HepG2 (cell line): ENCODE data around the gene KCNIP4. TPM values are rescaled to one million over a fixed set of nuclear protein-coding genes. Genes with fewer than 3 reads are reported as not detected.

Source experiments
- ATAC-seq: fragments of 200-7000 bp; cut with Tn5 transposase; 3 replicates; pipeline ENCODE4 v1.9.1; 2020; ENCODE audit warnings: mild to moderate bottlenecking, moderate library complexity
- BruUV-seq: library from RNA; stranded (reverse); fragments of 400-500 nt; replicated peaks from 2 replicates; lab custom pipeline; 2021; lab: Mats Ljungman, UMichigan
- CTCF ChIA-PET: fragments of 300-600 bp; formaldehyde crosslinking; extraction: SDS; loops from one replicate; lab custom pipeline; 2021; ENCODE audit warnings: low total read pairs, inconsistent platforms, low intra/inter-chr PET ratio; lab: Yijun Ruan, JAX
- POLR2A ChIA-PET: fragments of 350-600 bp; sonication (Branson Sonifier 250); formaldehyde crosslinking; loops from one replicate; lab custom pipeline; 2020; ENCODE audit warnings: antibody characterized with exemption, inconsistent platforms; lab: Yijun Ruan, JAX
- DNase-seq: peaks from one replicate; pipeline ENCODE4 v3.0.0-alpha.2; 2015; ENCODE audit warnings: low spot score
- FAIRE-seq: peaks from 3 replicates; lab custom pipeline; 2011; peaks lifted over from hg19 to GRCh38; lab: Jason Lieb, UNC
- H2AFZ ChIP-seq: one replicate; pipeline ENCODE4 v1.6.1; 2011; ENCODE audit warnings: low read length, inconsistent platforms
- H3K27ac ChIP-seq: fragments of 300-600 bp; 3 replicates; pipeline ENCODE4 v1.8.0; 2011; ENCODE audit warnings: mixed run types, mild to moderate bottlenecking, mixed read lengths, low read length, inconsistent platforms; ENCODE audit not compliant: insufficient read depth; ENCODE audit errors: extremely low read length
- H3K27me3 ChIP-seq, 2 experiments: fragments of 200-600 bp in 1 of 2; 2 replicates in 1 of 2; 3 replicates in 1 of 2; pipeline versions ENCODE4 v1.6.0 to v1.8.0; 2011; ENCODE audit warnings: low read length in 2 of 2, mild to moderate bottlenecking in 2 of 2, moderate library complexity in 2 of 2, inconsistent platforms in 1 of 2; ENCODE audit not compliant: insufficient read depth in 2 of 2, control insufficient read depth in 1 of 2
- H3K36me3 ChIP-seq, 2 experiments: fragments of 200-600 bp in 1 of 2; replicated peaks in 1 of 2; 2 replicates in 1 of 2; 3 replicates in 1 of 2; pipeline versions ENCODE4 v1.5.1 to v1.8.0; 2011; ENCODE audit warnings: low read length in 2 of 2, inconsistent platforms in 1 of 2; ENCODE audit not compliant: insufficient read depth in 2 of 2, control insufficient read depth in 1 of 2
- H3K4me1 ChIP-seq: 2 replicates; pipeline ENCODE4 v1.5.1; 2012; ENCODE audit warnings: low read length, inconsistent platforms; ENCODE audit not compliant: insufficient read depth
- H3K4me2 ChIP-seq: 2 replicates; pipeline ENCODE4 v1.6.0; 2011; ENCODE audit warnings: low read depth, low read length, inconsistent platforms
- H3K4me3 ChIP-seq, 3 experiments: fragments of 200-600 bp in 1 of 3; sonication (generic), shearing (Covaris generic) in 1 of 3; replicated peaks in 1 of 3; 2 replicates each; pipeline ENCODE4 v1.5.1; 2011 to 2016; ENCODE audit warnings: low read length in 3 of 3, inconsistent platforms in 2 of 3, low read depth in 2 of 3, mild to moderate bottlenecking in 2 of 3, control low read depth in 1 of 3, mixed read lengths in 1 of 3; ENCODE audit not compliant: insufficient read depth in 1 of 3
- H3K79me2 ChIP-seq: one replicate; pipeline ENCODE4 v1.6.1; 2011; ENCODE audit warnings: low read length, inconsistent platforms; ENCODE audit not compliant: insufficient read depth
- H3K9ac ChIP-seq: 2 replicates; pipeline ENCODE4 v1.6.0; 2011; ENCODE audit warnings: mild to moderate bottlenecking, low read depth, low read length, inconsistent platforms; ENCODE audit not compliant: insufficient read depth
- H3K9me3 ChIP-seq: 2 replicates; pipeline ENCODE4 v1.5.1; 2012; ENCODE audit warnings: mild to moderate bottlenecking, low read length
- H4K20me1 ChIP-seq: 2 replicates; pipeline ENCODE4 v1.6.0; 2011; ENCODE audit warnings: inconsistent platforms, mild to moderate bottlenecking, low read length, moderate library complexity; ENCODE audit not compliant: insufficient read depth
- ATM ChIP-seq: fragments of 450-650 bp; IDR thresholded peaks from 2 replicates; pipeline ENCODE4 v1.7.1; 2017; ENCODE audit warnings: mild to moderate bottlenecking, borderline replicate concordance
- CAMTA2 ChIP-seq: sonication (generic); formaldehyde crosslinking; IDR thresholded peaks from 2 replicates; pipeline ENCODE4 v1.4.0; 2020; ENCODE audit warnings: mild to moderate bottlenecking, missing genetic modification reagents, borderline replicate concordance
- CCAR2 ChIP-seq: fragments of 200-400 bp; formaldehyde crosslinking; optimal IDR thresholded peaks from 2 replicates; pipeline ENCODE3; 2018; ENCODE audit warnings: low read depth, mild to moderate bottlenecking, low read length, moderate library complexity
- CREB1 ChIP-seq, 2 experiments: fragments of 450-650 bp in 1 of 2; IDR thresholded peaks; 2 replicates each; pipeline ENCODE4 v1.6.1; 2016 to 2017; ENCODE audit warnings: control low read depth in 1 of 2, mild to moderate bottlenecking in 1 of 2, missing compliant biosample characterization in 1 of 2, missing genetic modification characterization in 1 of 2
- ESRRA ChIP-seq: sonication (generic); formaldehyde crosslinking; IDR thresholded peaks from 2 replicates; pipeline ENCODE4 v1.5.1; 2020; ENCODE audit warnings: mild to moderate bottlenecking, low read depth, missing genetic modification reagents
- HNRNPK ChIP-seq: fragments of 200-400 bp; formaldehyde crosslinking; IDR thresholded peaks from 2 replicates; pipeline ENCODE4 v1.6.1; 2018; ENCODE audit warnings: low read length, low read depth, moderate library complexity, mild to moderate bottlenecking; ENCODE audit not compliant: poor library complexity, severe bottlenecking
- PRMT3 ChIP-seq: sonication (generic); formaldehyde crosslinking; IDR thresholded peaks from 2 replicates; pipeline ENCODE4 v1.8.1; 2022; ENCODE audit warnings: low read depth, mild to moderate bottlenecking, moderate library complexity, missing genetic modification reagents, borderline replicate concordance
- TSC22D2 ChIP-seq: sonication (generic); formaldehyde crosslinking; IDR thresholded peaks from 2 replicates; pipeline ENCODE4 v1.5.1; 2020; ENCODE audit warnings: missing genetic modification reagents, mild to moderate bottlenecking, borderline replicate concordance
- YY1 ChIP-seq: IDR thresholded peaks from 2 replicates; pipeline ENCODE4 v1.6.1; 2011; ENCODE audit warnings: low read length, low read depth, moderate library complexity, mild to moderate bottlenecking; ENCODE audit not compliant: insufficient read depth, insufficient replicate concordance
- ZNF207 ChIP-seq: fragments of 450-650 bp; IDR thresholded peaks from 2 replicates; pipeline ENCODE4 v1.6.1; 2016; ENCODE audit warnings: antibody characterized with exemption, borderline replicate concordance
- ZNF264 ChIP-seq: sonication (generic); formaldehyde crosslinking; IDR thresholded peaks from 2 replicates; pipeline ENCODE4 v1.4.0; 2020; ENCODE audit warnings: missing genetic modification reagents
- ZNF510 ChIP-seq: sonication (generic); formaldehyde crosslinking; IDR thresholded peaks from 2 replicates; pipeline ENCODE4 v1.4.0; 2020; ENCODE audit warnings: low read depth, mild to moderate bottlenecking, missing genetic modification reagents
- ZNF605 ChIP-seq: sonication (generic); formaldehyde crosslinking; IDR thresholded peaks from 2 replicates; pipeline ENCODE4 v1.8.0; 2022; ENCODE audit warnings: mild to moderate bottlenecking, missing genetic modification reagents
- WGBS: methylation state at CpG from one replicate; pipeline ENCODE4 v1.1.6; 2017; ENCODE audit warnings: low lambda C conversion rate; 5-methylcytosine and 5-hydroxymethylcytosine counted together
- in situ Hi-C: cut with HindIII; loops from 2 replicates; pipeline ENCODE4 v1.10.0; 2017; ENCODE audit warnings: low pct_unique_long_range_greater_than_20kb; ENCODE audit not compliant: extremely low pct_ligation_motif_present
- intact Hi-C: fragments of 100-400 bp; cut with micrococcal nuclease; formaldehyde crosslinking; loops from one replicate; pipeline ENCODE4 v1.10.0; 2022; ENCODE audit not compliant: unreplicated experiment
- polyA plus RNA-seq, 8 experiments: library from polyadenylated mRNA; depleted of rRNA in 3 of 8; stranded (reverse) in 7 of 8; unstranded in 1 of 8; fragments of >200 nt; fragmentation: Illumina TruSeq in 4 of 8; extraction: Trizol in 4 of 8; gene quantifications; 2 replicates each; pipeline versions ENCODE4 v1.2.1 to v1.2.3, GENCODE V29; 2011 to 2016; ENCODE audit warnings: low read depth in 4 of 8, missing spikeins in 1 of 8, mixed read lengths in 1 of 8; ENCODE audit not compliant: insufficient read depth in 1 of 8
- total RNA-seq, 5 experiments: library from RNA; depleted of rRNA; stranded (reverse); fragments of >200 nt; fragmentation: Illumina TruSeq; extraction: Trizol; gene quantifications; 2 replicates each; pipeline ENCODE4 v1.2.3, GENCODE V29; 2016; ENCODE audit warnings: low read depth in 1 of 5
- TF ChIP-seq, protein P1 (sequence below): sonication (generic); formaldehyde crosslinking; IDR thresholded peaks from 2 replicates; pipeline ENCODE4 v1.5.1; 2020; ENCODE audit warnings: mild to moderate bottlenecking, missing genetic modification reagents
- TF ChIP-seq, protein P2 (sequence below): IDR thresholded peaks from 2 replicates; pipeline ENCODE4 v1.6.1; 2016
- TF ChIP-seq, protein P3 (sequence below): fragments of 450-650 bp; IDR thresholded peaks from 2 replicates; pipeline ENCODE4 v1.6.1; 2017; ENCODE audit warnings: mild to moderate bottlenecking

Gene KCNIP4
- total and polyA plus RNA-seq, 2 of the 13 experiments (the other 11 are each of a cell fraction or from before 2014, with no cell fraction given), result 0.09 TPM; not detected in 1

DNA sequence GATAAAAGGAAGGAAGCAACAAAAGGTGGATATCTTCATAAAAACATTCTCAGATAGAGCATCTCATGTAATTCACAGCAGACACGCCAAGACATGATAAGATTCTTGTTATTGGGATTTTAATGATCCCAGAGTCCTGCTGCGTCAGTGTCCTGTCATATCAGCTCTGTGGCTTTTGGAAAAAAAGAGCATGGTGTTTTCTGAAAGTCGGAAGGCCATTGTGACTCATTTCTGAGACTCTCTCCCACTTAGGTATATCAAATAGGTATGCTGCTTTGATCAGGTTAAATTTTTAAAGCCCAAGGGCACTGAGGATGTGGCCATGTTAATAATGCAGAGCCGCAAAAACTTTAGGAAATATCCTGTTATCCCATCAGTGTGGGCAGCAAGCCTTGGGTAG is 481.0 kb downstream of the KCNIP4 start:
- FAIRE-seq, result no peak
- in situ Hi-C loops (no loop called here), intact Hi-C loops (no loop called here)
- no peaks in the 10 kb centered on the region for H4K20me1 ChIP-seq
- POLR2A ChIA-PET, result no interaction called here
- no peaks in the 10 kb centered on the region for H3K36me3 ChIP-seq
- no peak overlapping the region for H3K9ac ChIP-seq
- CTCF ChIA-PET, result no interaction called here
- H3K79me2 ChIP-seq, result no peaks in the 10 kb centered on the region
- no peak overlapping the region for H2AFZ ChIP-seq
- no peak for DNase-seq
- no peak overlapping the region for H3K27ac ChIP-seq
- H3K4me1 ChIP-seq, result no peaks in the 10 kb centered on the region
- H3K27me3 ChIP-seq, result no peaks in the 10 kb centered on the region; a peak in 1 of 5 replicates
- no peak for TF ChIP-seq CAMTA2
- TF ChIP-seq CREB1 (IDR thresholded peaks at IDR 0.05), result no peak
- no peak for TF ChIP-seq CREB1 (CRISPR knock-in tag; IDR thresholded peaks at IDR 0.05)
- TF ChIP-seq, protein P1, sequence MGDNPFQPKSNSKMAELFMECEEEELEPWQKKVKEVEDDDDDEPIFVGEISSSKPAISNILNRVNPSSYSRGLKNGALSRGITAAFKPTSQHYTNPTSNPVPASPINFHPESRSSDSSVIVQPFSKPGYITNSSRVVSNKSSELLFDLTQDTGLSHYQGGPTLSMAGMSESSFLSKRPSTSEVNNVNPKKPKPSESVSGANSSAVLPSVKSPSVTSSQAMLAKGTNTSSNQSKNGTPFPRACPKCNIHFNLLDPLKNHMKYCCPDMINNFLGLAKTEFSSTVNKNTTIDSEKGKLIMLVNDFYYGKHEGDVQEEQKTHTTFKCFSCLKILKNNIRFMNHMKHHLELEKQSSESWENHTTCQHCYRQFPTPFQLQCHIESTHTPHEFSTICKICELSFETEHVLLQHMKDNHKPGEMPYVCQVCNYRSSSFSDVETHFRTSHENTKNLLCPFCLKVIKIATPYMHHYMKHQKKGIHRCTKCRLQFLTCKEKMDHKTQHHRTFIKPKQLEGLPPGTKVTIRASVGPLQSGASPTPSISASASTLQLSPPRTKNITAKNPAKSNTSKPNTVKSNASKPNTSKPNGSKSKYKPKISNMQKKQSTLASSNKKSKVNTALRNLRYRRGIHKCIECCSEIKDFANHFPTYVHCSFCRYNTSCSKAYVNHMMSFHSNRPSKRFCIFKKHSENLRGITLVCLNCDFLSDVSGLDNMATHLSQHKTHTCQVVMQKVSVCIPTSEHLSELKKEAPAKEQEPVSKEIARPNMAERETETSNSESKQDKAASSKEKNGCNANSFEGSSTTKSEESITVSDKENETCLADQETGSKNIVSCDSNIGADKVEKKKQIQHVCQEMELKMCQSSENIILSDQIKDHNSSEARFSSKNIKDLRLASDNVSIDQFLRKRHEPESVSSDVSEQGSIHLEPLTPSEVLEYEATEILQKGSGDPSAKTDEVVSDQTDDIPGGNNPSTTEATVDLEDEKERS (CRISPR knock-in tag), result no peak
- TF ChIP-seq ZNF264, result no peak
- TF ChIP-seq ZNF207, result no peak
- no peak for TF ChIP-seq ESRRA (CRISPR knock-in tag)
- no peak for TF ChIP-seq HNRNPK
- TF ChIP-seq CCAR2, result no peak
- TF ChIP-seq TSC22D2, result no peak
- TF ChIP-seq, protein P2, sequence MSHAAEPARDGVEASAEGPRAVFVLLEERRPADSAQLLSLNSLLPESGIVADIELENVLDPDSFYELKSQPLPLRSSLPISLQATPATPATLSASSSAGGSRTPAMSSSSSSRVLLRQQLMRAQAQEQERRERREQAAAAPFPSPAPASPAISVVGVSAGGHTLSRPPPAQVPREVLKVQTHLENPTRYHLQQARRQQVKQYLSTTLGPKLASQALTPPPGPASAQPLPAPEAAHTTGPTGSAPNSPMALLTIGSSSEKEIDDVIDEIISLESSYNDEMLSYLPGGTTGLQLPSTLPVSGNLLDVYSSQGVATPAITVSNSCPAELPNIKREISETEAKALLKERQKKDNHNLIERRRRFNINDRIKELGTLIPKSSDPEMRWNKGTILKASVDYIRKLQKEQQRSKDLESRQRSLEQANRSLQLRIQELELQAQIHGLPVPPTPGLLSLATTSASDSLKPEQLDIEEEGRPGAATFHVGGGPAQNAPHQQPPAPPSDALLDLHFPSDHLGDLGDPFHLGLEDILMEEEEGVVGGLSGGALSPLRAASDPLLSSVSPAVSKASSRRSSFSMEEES, result no peak
- TF ChIP-seq, protein P3, sequence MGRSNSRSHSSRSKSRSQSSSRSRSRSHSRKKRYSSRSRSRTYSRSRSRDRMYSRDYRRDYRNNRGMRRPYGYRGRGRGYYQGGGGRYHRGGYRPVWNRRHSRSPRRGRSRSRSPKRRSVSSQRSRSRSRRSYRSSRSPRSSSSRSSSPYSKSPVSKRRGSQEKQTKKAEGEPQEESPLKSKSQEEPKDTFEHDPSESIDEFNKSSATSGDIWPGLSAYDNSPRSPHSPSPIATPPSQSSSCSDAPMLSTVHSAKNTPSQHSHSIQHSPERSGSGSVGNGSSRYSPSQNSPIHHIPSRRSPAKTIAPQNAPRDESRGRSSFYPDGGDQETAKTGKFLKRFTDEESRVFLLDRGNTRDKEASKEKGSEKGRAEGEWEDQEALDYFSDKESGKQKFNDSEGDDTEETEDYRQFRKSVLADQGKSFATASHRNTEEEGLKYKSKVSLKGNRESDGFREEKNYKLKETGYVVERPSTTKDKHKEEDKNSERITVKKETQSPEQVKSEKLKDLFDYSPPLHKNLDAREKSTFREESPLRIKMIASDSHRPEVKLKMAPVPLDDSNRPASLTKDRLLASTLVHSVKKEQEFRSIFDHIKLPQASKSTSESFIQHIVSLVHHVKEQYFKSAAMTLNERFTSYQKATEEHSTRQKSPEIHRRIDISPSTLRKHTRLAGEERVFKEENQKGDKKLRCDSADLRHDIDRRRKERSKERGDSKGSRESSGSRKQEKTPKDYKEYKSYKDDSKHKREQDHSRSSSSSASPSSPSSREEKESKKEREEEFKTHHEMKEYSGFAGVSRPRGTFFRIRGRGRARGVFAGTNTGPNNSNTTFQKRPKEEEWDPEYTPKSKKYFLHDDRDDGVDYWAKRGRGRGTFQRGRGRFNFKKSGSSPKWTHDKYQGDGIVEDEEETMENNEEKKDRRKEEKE, result no peak
- TF ChIP-seq PRMT3 (CRISPR knock-in tag), result no peak
- TF ChIP-seq YY1, result no peak
- TF ChIP-seq ATM, result no peak
- TF ChIP-seq ZNF605 (CRISPR knock-in tag), result no peak
- no peak for TF ChIP-seq ZNF510 (CRISPR knock-in tag)
- BruUV-seq, result no TSS peak
- no peak overlapping the region for H3K4me3 ChIP-seq
- ATAC-seq, result no peak
- no peaks in the 10 kb centered on the region; the same call in 1 of the 2 replicates for H3K9me3 ChIP-seq
- H3K4me2 ChIP-seq, result no peak overlapping the region
- 34% methylated on average over 4 of the region's 4 CpGs for WGBS
